Muscle layer of duodenum (tissue), 2 donors: ENCODE data around the gene ETFA.

Source experiments
- H3K27ac ChIP-seq: one replicate; pipeline ENCODE4 v1.7.0; 2013; ENCODE audit warnings: mild to moderate bottlenecking, low read length
- H3K27me3 ChIP-seq: one replicate; pipeline ENCODE4 v1.7.0; 2013; ENCODE audit warnings: low read depth, mild to moderate bottlenecking, control low read depth, low read length
- H3K36me3 ChIP-seq, 2 donors: one replicate each; pipeline ENCODE4 v1.7.0; 2013; ENCODE audit warnings: low read length in 2 of 2, control low read depth in 1 of 2, mild to moderate bottlenecking in 1 of 2; ENCODE audit not compliant: insufficient read depth in 2 of 2, control insufficient read depth in 1 of 2
- H3K4me1 ChIP-seq, 2 donors: one replicate each; pipeline ENCODE4 v1.7.0; 2013; ENCODE audit warnings: low read length in 2 of 2, mild to moderate bottlenecking in 2 of 2, control low read depth in 1 of 2, moderate library complexity in 1 of 2; ENCODE audit not compliant: insufficient read depth in 2 of 2, control insufficient read depth in 1 of 2
- H3K4me3 ChIP-seq, 2 donors: one replicate each; pipeline ENCODE4 v1.7.0; 2013; ENCODE audit warnings: low read length in 2 of 2, low read depth in 1 of 2, mild to moderate bottlenecking in 1 of 2
- H3K9me3 ChIP-seq, 2 donors: one replicate each; pipeline ENCODE4 v1.7.0; 2013; ENCODE audit warnings: low read length in 2 of 2, control low read depth in 1 of 2, mild to moderate bottlenecking in 1 of 2; ENCODE audit not compliant: control insufficient read depth in 1 of 2
- donor health status: healthy.

ETFA gene

GRCh38 chr15:76198456-76199105, 112.7 kb downstream of the ETFA start:
- Histone ChIP-seq H3K27ac (no peak overlapping the region), H3K9me3 (no peaks in the 10 kb centered on the region), H3K4me3 (no peak overlapping the region), H3K36me3 (peaks cover 0 to 4% of the 10 kb centered on the region in 2 donors), H3K4me1 (peaks cover 14 to 26% of the 10 kb centered on the region in 2 donors), H3K27me3 (no peaks in the 10 kb centered on the region)

DNA sequence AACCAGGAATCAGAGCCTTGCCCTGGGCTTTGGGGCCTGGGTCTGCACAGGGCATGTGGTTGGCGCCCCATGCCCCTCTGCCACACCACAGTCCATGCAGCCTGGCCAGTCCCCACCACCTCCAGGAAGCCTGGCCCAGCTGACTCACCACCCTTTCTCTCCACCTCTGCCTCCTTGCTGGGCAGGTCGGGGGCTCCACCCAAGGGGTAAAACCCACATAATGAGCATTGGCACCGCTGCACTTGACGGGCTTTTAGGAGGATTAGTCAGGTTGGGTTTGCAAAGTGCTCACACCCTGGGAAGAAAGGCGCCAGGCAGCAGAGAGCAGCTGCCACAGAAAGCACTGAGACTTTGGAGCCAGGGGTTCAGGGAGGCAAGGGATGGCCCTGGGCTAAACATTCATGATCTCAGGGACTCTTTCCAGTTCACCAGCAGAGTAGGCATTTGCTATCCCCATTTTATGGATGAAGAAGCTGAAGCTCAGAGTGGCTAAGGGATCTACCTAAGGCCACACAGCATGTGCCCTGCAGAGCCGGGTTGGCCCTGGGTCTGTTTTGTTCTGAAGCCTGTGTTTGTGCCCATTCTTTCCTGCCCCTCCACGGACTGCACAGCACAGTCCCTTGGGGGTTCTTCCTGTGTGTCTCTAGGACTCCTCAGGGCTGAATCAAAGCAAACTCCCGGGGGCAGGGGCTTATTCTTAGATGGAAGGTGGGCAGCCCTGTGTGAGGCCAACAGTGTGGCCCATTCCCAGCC, 113.4 kb downstream of the ETFA start:
- Histone ChIP-seq H3K9me3 (no peaks in the 10 kb centered on the region), H3K4me3 (no peak overlapping the region), H3K27ac (no peak overlapping the region), H3K36me3 (no peaks in the 10 kb centered on the region), H3K4me1 (peaks cover 14 to 26% of the 10 kb centered on the region in 2 donors), H3K27me3 (no peaks in the 10 kb centered on the region)

- Histone ChIP-seq H3K4me1 (peaks cover 14 to 29% of the 10 kb centered on the region in 2 donors), H3K27ac (no peak overlapping the region), H3K9me3 (no peaks in the 10 kb centered on the region), H3K4me3 (no peak overlapping the region), H3K36me3 (no peaks in the 10 kb centered on the region), H3K27me3 (no peaks in the 10 kb centered on the region)
Observed at GRCh38 chr15:76196269-76197231, 114.7 kb downstream of the ETFA start.

DNA sequence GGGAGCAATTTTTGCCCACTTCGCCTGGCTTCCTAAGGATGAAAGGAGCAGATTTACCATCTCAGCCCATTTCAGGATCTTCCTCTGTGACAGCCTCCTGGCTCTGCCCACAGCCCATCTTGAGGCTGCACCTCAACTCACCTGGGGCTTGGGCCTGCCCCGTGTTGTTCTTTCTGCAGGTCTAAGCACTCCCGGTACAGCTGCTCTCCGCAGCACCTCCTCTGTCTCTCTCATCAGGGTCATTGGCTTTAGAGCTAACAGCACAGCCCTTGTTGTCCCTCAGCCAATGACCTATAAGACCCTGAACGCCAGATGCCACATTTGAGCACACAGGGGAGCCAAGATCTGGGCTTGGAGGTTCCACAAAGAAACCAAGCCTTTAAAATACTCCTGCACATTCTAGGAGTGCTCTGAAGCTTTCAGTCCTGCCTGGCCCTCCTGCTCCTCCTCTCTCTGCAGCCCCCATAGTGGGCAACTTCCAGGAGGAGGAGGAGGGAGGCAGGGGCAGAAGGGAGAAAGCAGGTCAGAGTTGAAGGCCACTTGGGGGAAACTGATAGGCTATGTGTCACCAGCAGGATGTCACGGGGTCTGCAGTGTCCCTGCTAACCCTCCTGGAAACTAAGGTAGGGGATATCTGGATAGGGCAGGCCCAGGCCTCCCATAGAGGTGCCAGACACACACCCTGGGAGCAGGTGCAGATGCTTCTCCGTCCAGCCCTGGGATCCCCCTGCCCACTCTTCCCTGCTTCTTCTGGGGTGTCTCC, 115.6 kb downstream of the ETFA start:
- no peaks in the 10 kb centered on the region for H3K36me3 ChIP-seq
- H3K9me3 ChIP-seq = no peaks in the 10 kb centered on the region
- H3K27me3 ChIP-seq = no peaks in the 10 kb centered on the region
- H3K4me1 ChIP-seq = peaks cover 14 to 36% of the 10 kb centered on the region in 2 donors
- no peak overlapping the region for H3K27ac ChIP-seq
- no peak overlapping the region for H3K4me3 ChIP-seq

- no peaks in the 10 kb centered on the region for H3K27me3 ChIP-seq
- H3K4me1 ChIP-seq = peaks cover 11 to 36% of the 10 kb centered on the region in 2 donors
- H3K36me3 ChIP-seq = no peaks in the 10 kb centered on the region
- H3K27ac ChIP-seq = no peak overlapping the region
- no peaks in the 10 kb centered on the region for H3K9me3 ChIP-seq
- H3K4me3 ChIP-seq = no peak overlapping the region
Observed at GRCh38 chr15:76193934-76194333, 117.3 kb downstream of the ETFA start.

DNA sequence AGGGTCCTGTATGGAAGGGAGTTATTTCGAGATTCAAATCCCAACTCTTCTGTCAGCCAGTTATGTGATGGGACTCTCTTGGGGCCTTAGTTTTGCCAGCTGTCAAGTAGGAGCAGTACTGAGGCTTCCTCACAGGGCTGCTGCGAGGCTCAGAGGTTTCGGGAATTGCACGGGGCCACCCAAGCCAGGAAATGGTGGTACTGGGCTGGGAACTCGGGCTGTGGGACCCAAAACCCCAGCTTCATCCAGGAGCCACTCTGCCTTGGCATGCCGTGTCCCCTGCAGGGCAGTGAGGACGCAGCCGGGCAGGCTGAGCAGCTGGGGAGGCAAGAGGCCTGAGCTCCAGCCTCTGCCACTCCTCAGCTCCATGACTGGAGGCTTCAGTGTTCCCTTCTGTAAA, 118.6 kb downstream of the ETFA start:
- Histone ChIP-seq H3K27me3 (no peaks in the 10 kb centered on the region), H3K4me1 (peaks cover 9 to 28% of the 10 kb centered on the region in 2 donors), H3K27ac (no peak overlapping the region), H3K4me3 (no peak overlapping the region), H3K9me3 (no peaks in the 10 kb centered on the region), H3K36me3 (no peaks in the 10 kb centered on the region)

DNA sequence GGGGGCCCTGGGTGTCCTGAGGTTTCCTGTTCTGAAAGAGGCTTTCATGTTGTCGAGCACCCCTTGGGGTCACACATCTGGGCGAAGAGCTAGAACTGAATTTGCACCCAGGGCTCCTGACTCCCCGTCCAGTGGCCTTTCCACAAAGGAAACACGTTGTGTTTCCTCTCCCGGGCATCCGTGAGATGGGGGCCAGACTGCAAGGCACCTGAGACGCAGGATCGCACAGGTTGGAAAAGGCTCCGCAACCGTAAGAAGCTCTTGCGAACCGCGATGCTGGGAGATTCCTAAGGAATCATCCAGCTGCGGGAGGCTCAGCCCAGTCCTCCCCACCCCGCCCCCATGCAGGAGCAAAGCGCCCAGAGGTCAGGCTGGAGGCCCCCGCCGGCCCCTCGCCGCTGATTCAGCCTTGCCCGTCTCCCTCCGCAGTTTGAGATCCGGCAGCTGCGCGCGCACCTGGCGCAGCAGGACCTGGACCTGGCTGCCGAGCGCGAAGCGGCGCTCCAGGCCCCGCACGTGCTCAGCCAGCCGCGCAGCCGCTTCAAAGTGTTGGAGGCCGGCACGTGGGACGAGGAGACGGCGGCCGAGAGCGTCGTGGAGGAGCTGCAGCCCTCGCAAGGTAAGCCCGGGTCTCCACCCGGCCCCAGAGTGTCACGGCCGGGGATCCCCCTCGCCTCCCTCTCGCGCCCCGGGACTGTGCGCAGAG, 119.6 kb downstream of the ETFA start:
- no peaks in the 10 kb centered on the region for H3K9me3 ChIP-seq
- H3K27me3 ChIP-seq = no peaks in the 10 kb centered on the region
- H3K36me3 ChIP-seq = no peaks in the 10 kb centered on the region
- H3K4me1 ChIP-seq = peaks cover 7 to 23% of the 10 kb centered on the region in 2 donors
- no peak overlapping the region for H3K27ac ChIP-seq
- H3K4me3 ChIP-seq = no peak overlapping the region

DNA sequence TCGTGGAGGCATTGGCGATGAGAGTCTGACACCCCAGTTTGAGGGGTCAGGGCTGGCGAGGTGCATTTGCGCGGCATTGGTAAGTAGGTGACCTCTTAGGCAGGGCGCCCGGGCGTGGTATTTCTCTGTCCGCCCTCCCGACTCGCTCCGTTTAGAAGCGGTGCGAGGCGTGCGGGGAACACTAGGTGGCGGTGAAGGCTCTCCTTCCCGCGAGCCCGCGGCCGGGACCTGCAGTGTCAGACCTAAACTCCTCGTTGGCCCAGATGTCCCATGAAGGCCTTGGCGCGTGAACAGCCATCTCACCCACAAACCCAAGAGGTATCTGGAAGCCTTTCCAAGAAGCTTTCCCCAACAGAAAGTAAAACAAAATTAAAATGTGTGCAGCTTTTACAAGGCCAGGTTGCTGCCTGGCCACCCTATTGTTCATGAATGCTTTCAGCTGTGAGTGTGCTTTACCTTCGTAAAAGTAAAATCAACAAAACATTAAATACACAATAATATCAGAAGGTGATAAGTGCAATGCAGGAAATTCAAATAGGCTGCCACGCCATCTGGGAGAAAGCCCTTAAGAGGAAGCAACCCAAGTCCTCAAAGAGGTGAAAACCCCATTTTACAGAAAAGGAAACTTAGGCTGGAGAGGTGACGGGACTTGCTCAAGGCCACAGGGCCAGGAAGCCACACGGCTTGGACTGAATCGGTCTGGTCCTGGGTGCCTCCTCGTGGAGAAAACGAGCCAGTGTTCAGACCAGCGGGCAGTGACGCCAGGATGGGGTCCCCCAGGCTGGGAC, 120.3 kb downstream of the ETFA start:
- H3K4me3 ChIP-seq = peak overlapping the region in 1 of 2 donors; percentile 14
- H3K9me3 ChIP-seq = no peaks in the 10 kb centered on the region
- H3K27ac ChIP-seq = no peak overlapping the region
- no peaks in the 10 kb centered on the region for H3K36me3 ChIP-seq
- H3K4me1 ChIP-seq = peaks cover 2 to 15% of the 10 kb centered on the region in 2 donors
- H3K27me3 ChIP-seq = no peaks in the 10 kb centered on the region

GRCh38 chr15:76190070-76190564, 121.2 kb downstream of the ETFA start:
- no peak overlapping the region for H3K27ac ChIP-seq
- peaks cover 0 to 13% of the 10 kb centered on the region in 2 donors for H3K4me1 ChIP-seq
- no peak overlapping the region for H3K4me3 ChIP-seq
- no peaks in the 10 kb centered on the region for H3K9me3 ChIP-seq
- no peaks in the 10 kb centered on the region for H3K27me3 ChIP-seq
- no peaks in the 10 kb centered on the region for H3K36me3 ChIP-seq
